ES-I3 (cell line): Measurements from ENCODE around the gene SSU72.
"Not testable (repeated sequence)": the region's sequence is repeated elsewhere in the genome, so short reads cannot be mapped to it uniquely, and the experiment has no call there.

Experiments used
- H3K36me3 ChIP-seq: 2 replicates; pipeline ENCODE4 v1.6.1; 2013; ENCODE audit warnings: mild to moderate bottlenecking, low read length, control low read depth, moderate library complexity; ENCODE audit not compliant: insufficient read depth
- H3K4me1 ChIP-seq: 2 replicates; pipeline ENCODE4 v1.6.1; 2013; ENCODE audit warnings: mild to moderate bottlenecking, control low read depth, low read length; ENCODE audit not compliant: insufficient read depth
- H3K9ac ChIP-seq: 2 replicates; pipeline ENCODE4 v1.6.1; 2013; ENCODE audit warnings: low read depth, mild to moderate bottlenecking, low read length, moderate library complexity
- H3K9me3 ChIP-seq: 2 replicates; pipeline ENCODE4 v1.6.1; 2013; ENCODE audit warnings: mild to moderate bottlenecking, low read length, moderate library complexity; ENCODE audit not compliant: control insufficient read depth, insufficient read depth

The SSU72 gene

GRCh38 chr1:1565340-1565739 is 9.3 kb downstream of the SSU72 start:
- Histone ChIP-seq H3K9me3 (no peaks in the 10 kb centered on the region), H3K9ac (no peak overlapping the region), H3K4me1 (no peaks in the 10 kb centered on the region; the same call in 1 of the 2 replicates), H3K36me3 (peaks cover 24% of the 10 kb centered on the region)

- peaks cover 24% of the 10 kb centered on the region for H3K36me3 ChIP-seq
These were observed 10.4 kb downstream of the SSU72 start for GRCh38 chr1:1564268-1564667.

GRCh38 chr1:1563688-1564087 is 11.0 kb downstream of the SSU72 start:
- Histone ChIP-seq H3K9ac (no peak overlapping the region), H3K9me3 (no peaks in the 10 kb centered on the region), H3K36me3 (peaks cover 24% of the 10 kb centered on the region), H3K4me1 (no peaks in the 10 kb centered on the region; the same call in 1 of the 2 replicates)

More at GRCh38 chr1:1564268-1564667, 10.4 kb downstream of the SSU72 start:
- Histone ChIP-seq H3K9ac (no peak overlapping the region), H3K9me3 (no peaks in the 10 kb centered on the region), H3K4me1 (no peaks in the 10 kb centered on the region; the same call in 1 of the 2 replicates)

GRCh38 chr1:1562556-1563195 is 12.0 kb downstream of the SSU72 start:
- Histone ChIP-seq H3K9ac (no peak overlapping the region), H3K36me3 (peaks cover 24% of the 10 kb centered on the region), H3K9me3 (no peaks in the 10 kb centered on the region), H3K4me1 (no peaks in the 10 kb centered on the region; the same call in 1 of the 2 replicates)

- Histone ChIP-seq H3K9me3 (no peaks in the 10 kb centered on the region), H3K36me3 (peaks cover 24% of the 10 kb centered on the region), H3K4me1 (no peaks in the 10 kb centered on the region), H3K9ac (no peak overlapping the region)
These were observed 12.7 kb downstream of the SSU72 start for GRCh38 chr1:1561801-1562470.

GRCh38 chr1:1560178-1560577 is 14.5 kb downstream of the SSU72 start:
- Histone ChIP-seq H3K4me1 (no peaks in the 10 kb centered on the region; the same call in 1 of the 2 replicates), H3K36me3 (peaks cover 13% of the 10 kb centered on the region), H3K9ac (no peak overlapping the region), H3K9me3 (no peaks in the 10 kb centered on the region)

- Histone ChIP-seq H3K36me3 (peaks cover 5% of the 10 kb centered on the region), H3K9me3 (no peaks in the 10 kb centered on the region)
These were observed 15.6 kb downstream of the SSU72 start for GRCh38 chr1:1559066-1559465.

GRCh38 chr1:1558591-1558990 is 16.1 kb downstream of the SSU72 start:
- Histone ChIP-seq H3K9ac (no peak overlapping the region), H3K36me3 (peaks cover 3% of the 10 kb centered on the region; the same call in 1 of the 2 replicates), H3K9me3 (no peaks in the 10 kb centered on the region), H3K4me1 (no peaks in the 10 kb centered on the region; the same call in 1 of the 2 replicates)

More at GRCh38 chr1:1559066-1559465, 15.6 kb downstream of the SSU72 start:
- Histone ChIP-seq H3K4me1 (no peaks in the 10 kb centered on the region; the same call in 1 of the 2 replicates), H3K9ac (no peak overlapping the region)

- not testable (repeated sequence) for H3K4me1 ChIP-seq, H3K9ac ChIP-seq, H3K9me3 ChIP-seq, H3K36me3 ChIP-seq
These were observed 17.0 kb downstream of the SSU72 start for GRCh38 chr1:1557688-1558087.

GRCh38 chr1:1556961-1557360 is 17.7 kb downstream of the SSU72 start:
- H3K9me3 ChIP-seq, H3K36me3 ChIP-seq, H3K9ac ChIP-seq, H3K4me1 ChIP-seq: not testable (repeated sequence)

GRCh38 chr1:1556505-1556904 is 18.2 kb downstream of the SSU72 start:
- H3K36me3 ChIP-seq: no peaks in the 10 kb centered on the region
- H3K9ac ChIP-seq: no peak overlapping the region
- no peaks in the 10 kb centered on the region for H3K9me3 ChIP-seq
- no peaks in the 10 kb centered on the region; the same call in 1 of the 2 replicates for H3K4me1 ChIP-seq

- no peaks in the 10 kb centered on the region; the same call in 1 of the 2 replicates for H3K4me1 ChIP-seq
- H3K36me3 ChIP-seq: no peaks in the 10 kb centered on the region
- no peaks in the 10 kb centered on the region for H3K9me3 ChIP-seq
- no peak overlapping the region for H3K9ac ChIP-seq
These were observed 19.4 kb downstream of the SSU72 start for GRCh38 chr1:1554926-1555915.

- Histone ChIP-seq H3K9me3 (no peaks in the 10 kb centered on the region), H3K4me1 (no peaks in the 10 kb centered on the region; the same call in 1 of the 2 replicates), H3K9ac (no peak overlapping the region), H3K36me3 (no peaks in the 10 kb centered on the region)
These were observed 20.1 kb downstream of the SSU72 start for GRCh38 chr1:1554550-1554925.

GRCh38 chr1:1553821-1554494 is 20.7 kb downstream of the SSU72 start:
- Histone ChIP-seq H3K9me3 (no peaks in the 10 kb centered on the region), H3K36me3 (no peaks in the 10 kb centered on the region), H3K4me1 (no peaks in the 10 kb centered on the region; the same call in 1 of the 2 replicates), H3K9ac (no peak overlapping the region)
